ENCODE measurements around the gene TRIM47. TPM values are rescaled to one million over a fixed set of nuclear protein-coding genes. Genes with fewer than 3 reads are reported as not detected.

Gene TRIM47
- total RNA-seq, 1 donor from 2014 or later: 22.5 TPM

- intact Hi-C loops (cut with micrococcal nuclease): no loop called here
- H3K9me3 Mint-ChIP-seq: no peaks in the 10 kb centered on the region
- no peaks in the 10 kb centered on the region for H3K36me3 Mint-ChIP-seq (ENCODE audit: low read depth)
- peaks cover 2% of the 10 kb centered on the region for H3K4me1 Mint-ChIP-seq (ENCODE audit: low read depth)
- no peaks in the 10 kb centered on the region for H3K27me3 Mint-ChIP-seq (ENCODE audit: low read depth)
- H3K27ac Mint-ChIP-seq: no peak overlapping the region
- H3K4me3 Mint-ChIP-seq (ENCODE audit: low read depth): no peak overlapping the region
- no peak for DNase-seq (ENCODE audit: low spot score)
Observed at GRCh38 chr17:75917141-75917916, 38.9 kb upstream of the TRIM47 start.

DNA sequence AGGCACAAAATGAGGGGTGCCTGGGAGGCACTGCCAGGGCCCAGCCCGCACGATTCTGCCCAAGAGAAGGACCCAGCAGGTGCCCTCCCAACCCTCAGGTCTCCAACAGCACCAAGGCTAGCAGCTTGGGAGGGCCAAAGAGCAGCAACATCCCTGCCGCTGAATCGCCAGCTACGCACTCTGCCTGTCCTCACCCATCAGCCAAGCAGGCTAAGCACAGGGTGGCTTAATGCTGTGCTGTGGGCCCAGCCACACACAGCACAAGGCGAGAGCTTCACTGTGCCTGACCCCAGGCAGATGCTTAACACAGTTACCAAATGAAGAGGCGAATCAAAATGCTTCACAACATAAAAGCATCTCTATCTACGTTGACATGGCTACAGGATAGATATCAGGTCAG lies 36.9 kb upstream of the TRIM47 start:
- no peak for DNase-seq (ENCODE audit: low spot score)
- Mint-ChIP-seq H3K27ac (no peak overlapping the region), H3K4me3 (ENCODE audit: low read depth) (no peak overlapping the region), H3K27me3 (ENCODE audit: low read depth) (no peaks in the 10 kb centered on the region), H3K9me3 (no peaks in the 10 kb centered on the region), H3K36me3 (ENCODE audit: low read depth) (no peaks in the 10 kb centered on the region), H3K4me1 (ENCODE audit: low read depth) (peaks cover 2% of the 10 kb centered on the region)
- intact Hi-C loops (cut with micrococcal nuclease): no loop called here

GRCh38 chr17:75914643-75915267 lies 36.4 kb upstream of the TRIM47 start:
- H3K27me3 Mint-ChIP-seq (ENCODE audit: low read depth): no peaks in the 10 kb centered on the region
- DNase-seq (ENCODE audit: low spot score): no peak
- peaks cover 2% of the 10 kb centered on the region for H3K4me1 Mint-ChIP-seq (ENCODE audit: low read depth)
- no peaks in the 10 kb centered on the region for H3K36me3 Mint-ChIP-seq (ENCODE audit: low read depth)
- no peak overlapping the region for H3K4me3 Mint-ChIP-seq (ENCODE audit: low read depth)
- H3K9me3 Mint-ChIP-seq: no peaks in the 10 kb centered on the region
- no peak overlapping the region for H3K27ac Mint-ChIP-seq
- intact Hi-C loops (cut with micrococcal nuclease): no loop called here

GRCh38 chr17:75913537-75914210 lies 35.3 kb upstream of the TRIM47 start:
- H3K27ac Mint-ChIP-seq: no peak overlapping the region
- peaks cover 2% of the 10 kb centered on the region for H3K4me1 Mint-ChIP-seq (ENCODE audit: low read depth)
- H3K9me3 Mint-ChIP-seq: no peaks in the 10 kb centered on the region
- intact Hi-C loops (cut with micrococcal nuclease): no loop called here
- no peak overlapping the region for H3K4me3 Mint-ChIP-seq (ENCODE audit: low read depth)
- H3K36me3 Mint-ChIP-seq (ENCODE audit: low read depth): no peaks in the 10 kb centered on the region
- H3K27me3 Mint-ChIP-seq (ENCODE audit: low read depth): no peaks in the 10 kb centered on the region
- no peak for DNase-seq (ENCODE audit: low spot score)

- Mint-ChIP-seq H3K4me3 (ENCODE audit: low read depth) (no peak overlapping the region), H3K36me3 (ENCODE audit: low read depth) (no peaks in the 10 kb centered on the region), H3K27ac (no peak overlapping the region), H3K9me3 (no peaks in the 10 kb centered on the region), H3K27me3 (ENCODE audit: low read depth) (no peaks in the 10 kb centered on the region), H3K4me1 (ENCODE audit: low read depth) (peaks cover 5% of the 10 kb centered on the region)
- intact Hi-C loops (cut with micrococcal nuclease): no loop called here
- DNase-seq (ENCODE audit: low spot score): no peak
Observed at GRCh38 chr17:75910699-75911098, 32.3 kb upstream of the TRIM47 start.

DNA sequence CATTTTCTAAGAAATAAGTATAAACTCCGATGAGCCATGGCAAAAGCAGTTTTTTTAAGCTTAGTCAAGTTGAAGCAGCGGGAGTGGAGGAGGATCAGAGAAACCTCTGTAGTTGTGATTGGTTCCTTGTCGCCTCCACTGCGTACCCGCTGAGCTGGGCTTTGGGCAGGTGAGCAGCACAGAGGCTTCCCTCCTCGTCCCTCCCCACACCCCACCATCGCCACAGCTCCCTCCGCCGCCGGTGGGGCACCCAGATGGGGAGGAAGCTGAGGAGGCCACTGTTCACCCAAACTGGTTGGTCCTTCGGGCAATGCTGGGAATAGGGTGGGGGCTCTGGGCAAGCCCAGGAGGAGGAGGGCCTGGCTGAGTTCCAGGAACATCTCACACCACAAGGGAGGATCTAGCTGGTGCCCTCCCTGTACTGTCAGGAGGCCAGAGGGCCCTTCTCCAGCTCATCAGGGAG lies 31.5 kb upstream of the TRIM47 start:
- H3K27ac Mint-ChIP-seq: no peak overlapping the region

GRCh38 chr17:75909051-75909811 lies 30.9 kb upstream of the TRIM47 start:
- H3K9me3 Mint-ChIP-seq: no peaks in the 10 kb centered on the region
- H3K4me1 Mint-ChIP-seq (ENCODE audit: low read depth): peaks cover 5% of the 10 kb centered on the region
- DNase-seq (ENCODE audit: low spot score): no peak
- no peaks in the 10 kb centered on the region for H3K36me3 Mint-ChIP-seq (ENCODE audit: low read depth)
- no peaks in the 10 kb centered on the region for H3K27me3 Mint-ChIP-seq (ENCODE audit: low read depth)
- intact Hi-C loops (cut with micrococcal nuclease): loop anchor here (10.0 kb wide), 1 partner anchor 196 kb away; the partner anchor contains the start of gene EXOC7
- no peak overlapping the region for H3K4me3 Mint-ChIP-seq (ENCODE audit: low read depth)
- H3K27ac Mint-ChIP-seq: no peak overlapping the region

More for the DNA sequence above, 31.5 kb upstream of the TRIM47 start:
- Mint-ChIP-seq H3K36me3 (ENCODE audit: low read depth) (no peaks in the 10 kb centered on the region), H3K4me1 (ENCODE audit: low read depth) (peaks cover 5% of the 10 kb centered on the region), H3K4me3 (ENCODE audit: low read depth) (no peak overlapping the region), H3K27me3 (ENCODE audit: low read depth) (no peaks in the 10 kb centered on the region), H3K9me3 (no peaks in the 10 kb centered on the region)
- no peak for DNase-seq (ENCODE audit: low spot score)
- intact Hi-C loops (cut with micrococcal nuclease): loop anchor here (10.0 kb wide), 1 partner anchor 195 kb away; the partner anchor contains the start of gene EXOC7

DNA sequence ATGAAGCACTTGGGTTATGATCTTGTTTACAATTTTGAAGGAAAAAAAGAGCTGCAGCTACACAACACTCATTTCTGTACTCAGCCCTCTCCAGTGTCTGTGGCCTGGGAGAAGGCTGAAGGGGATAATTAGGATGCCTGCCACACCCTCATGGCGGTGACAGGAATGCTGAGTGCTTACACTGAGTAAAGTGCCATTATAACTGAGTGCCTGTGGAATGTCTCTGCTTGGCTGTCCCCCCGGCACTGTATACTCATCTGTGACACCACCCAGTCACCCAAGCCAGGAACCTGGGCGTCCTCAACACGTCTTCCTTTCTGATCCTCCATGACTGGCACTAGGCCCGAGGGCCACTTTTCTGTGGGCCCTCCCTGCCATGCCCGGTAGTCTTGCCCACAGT lies 29.8 kb upstream of the TRIM47 start:
- H3K27me3 Mint-ChIP-seq (ENCODE audit: low read depth): no peaks in the 10 kb centered on the region
- H3K36me3 Mint-ChIP-seq (ENCODE audit: low read depth): no peaks in the 10 kb centered on the region
- H3K27ac Mint-ChIP-seq: no peak overlapping the region
- DNase-seq (ENCODE audit: low spot score): no peak
- intact Hi-C loops (cut with micrococcal nuclease): loop anchor here (10.0 kb wide), 1 partner anchor 197 kb away; the partner anchor contains the start of gene EXOC7
- peaks cover 5% of the 10 kb centered on the region for H3K4me1 Mint-ChIP-seq (ENCODE audit: low read depth)
- no peaks in the 10 kb centered on the region for H3K9me3 Mint-ChIP-seq
- no peak overlapping the region for H3K4me3 Mint-ChIP-seq (ENCODE audit: low read depth)

GRCh38 chr17:75906143-75906884 lies 27.9 kb upstream of the TRIM47 start:
- peaks cover 5% of the 10 kb centered on the region for H3K4me1 Mint-ChIP-seq (ENCODE audit: low read depth)
- no peaks in the 10 kb centered on the region for H3K27me3 Mint-ChIP-seq (ENCODE audit: low read depth)
- DNase-seq (ENCODE audit: low spot score): no peak
- H3K9me3 Mint-ChIP-seq: no peaks in the 10 kb centered on the region
- intact Hi-C loops (cut with micrococcal nuclease): loop anchor here (10.0 kb wide), 1 partner anchor 198 kb away; the partner anchor contains the start of gene EXOC7
- H3K4me3 Mint-ChIP-seq (ENCODE audit: low read depth): peak overlapping the region; percentile 39
- H3K36me3 Mint-ChIP-seq (ENCODE audit: low read depth): peaks cover 6% of the 10 kb centered on the region
- H3K27ac Mint-ChIP-seq: peak overlapping the region; percentile 46

DNA sequence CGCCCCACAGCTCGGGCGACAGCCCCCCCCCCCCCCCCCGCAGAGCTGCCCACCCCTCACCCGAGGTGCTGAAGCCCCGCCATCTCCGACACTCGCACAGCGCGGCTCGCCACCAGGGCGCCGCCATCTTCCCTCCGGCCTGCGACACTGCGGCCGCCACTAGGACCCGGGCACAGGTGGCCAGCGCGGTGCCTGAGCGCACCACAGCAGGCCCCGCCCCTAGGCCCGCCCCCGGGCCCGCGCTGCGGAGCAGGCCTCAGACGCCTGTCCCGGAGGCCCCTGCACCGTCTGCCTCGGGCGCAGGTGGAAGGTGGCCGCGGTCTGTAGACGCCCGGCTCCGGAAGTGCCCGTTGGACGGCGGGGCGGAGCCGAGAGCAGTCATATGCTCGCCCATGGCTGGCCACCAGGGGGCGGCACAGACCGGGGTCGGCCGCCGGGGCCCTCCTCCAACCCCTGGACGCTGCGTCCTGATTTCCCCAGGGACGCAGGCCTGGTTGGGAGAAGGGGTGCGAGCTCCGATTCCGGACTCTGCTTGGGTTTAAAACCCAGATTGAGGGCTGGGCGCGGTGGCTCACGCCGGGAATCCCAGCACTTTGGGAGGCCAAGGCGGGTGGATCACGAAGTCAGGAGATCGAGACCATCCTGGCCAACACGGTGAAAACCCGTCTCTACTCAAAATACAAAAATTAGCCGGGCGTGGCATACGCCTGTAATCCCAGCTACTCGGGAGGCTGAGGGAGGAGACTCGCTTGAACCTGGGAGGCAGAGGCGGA lies 26.6 kb upstream of the TRIM47 start, which contains the start of gene MRPL38:
Gene MRPL38, minus strand, starts transcription at position 136 of the 773 bp plus-strand sequence. Its CDS starts 9 bp downstream, at position 127.
- intact Hi-C loops (cut with micrococcal nuclease): loop anchor here (1.0 to 10.0 kb wide), 6 partner anchors 9 to 200 kb away; partner anchors contain the start of genes ACOX1, EXOC7, FBF1 and TEN1
- Mint-ChIP-seq H3K4me1 (ENCODE audit: low read depth) (peaks cover 5% of the 10 kb centered on the region), H3K9me3 (no peaks in the 10 kb centered on the region), H3K36me3 (ENCODE audit: low read depth) (peaks cover 12% of the 10 kb centered on the region), H3K4me3 (ENCODE audit: low read depth) (peak within 1 kb of the TSS; percentile 88), H3K27ac (peak within 1 kb of the TSS; percentile 89), H3K27me3 (ENCODE audit: low read depth) (no peaks in the 10 kb centered on the region)
- DNase-seq (ENCODE audit: low spot score): peak; percentile 96

- no peak for DNase-seq (ENCODE audit: low spot score)
- Mint-ChIP-seq H3K36me3 (ENCODE audit: low read depth) (peaks cover 35% of the 10 kb centered on the region), H3K9me3 (no peaks in the 10 kb centered on the region), H3K4me3 (ENCODE audit: low read depth) (no peak overlapping the region), H3K27me3 (ENCODE audit: low read depth) (no peaks in the 10 kb centered on the region), H3K4me1 (ENCODE audit: low read depth) (peaks cover 7% of the 10 kb centered on the region), H3K27ac (no peak overlapping the region)
- intact Hi-C loops (cut with micrococcal nuclease): loop anchor here (10.0 kb wide), 1 partner anchor 202 kb away; the partner anchor contains the start of gene EXOC7
Observed at GRCh38 chr17:75902406-75902805, 24.0 kb upstream of the TRIM47 start.
